NCI-H2196 treated with DMSO at 0.1 percent for 48 hours (cell line): ENCODE data around the gene XIRP1.
"Not testable (repeated sequence)": the region's sequence is repeated elsewhere in the genome, so short reads cannot be mapped to it uniquely, and the experiment has no call there.

Experiments used
- DNase-seq: peaks from one replicate; lab custom pipeline; 2025; ENCODE audit not compliant: unreplicated experiment; lab: John Stamatoyannopoulos, UW

Gene XIRP1

DNA sequence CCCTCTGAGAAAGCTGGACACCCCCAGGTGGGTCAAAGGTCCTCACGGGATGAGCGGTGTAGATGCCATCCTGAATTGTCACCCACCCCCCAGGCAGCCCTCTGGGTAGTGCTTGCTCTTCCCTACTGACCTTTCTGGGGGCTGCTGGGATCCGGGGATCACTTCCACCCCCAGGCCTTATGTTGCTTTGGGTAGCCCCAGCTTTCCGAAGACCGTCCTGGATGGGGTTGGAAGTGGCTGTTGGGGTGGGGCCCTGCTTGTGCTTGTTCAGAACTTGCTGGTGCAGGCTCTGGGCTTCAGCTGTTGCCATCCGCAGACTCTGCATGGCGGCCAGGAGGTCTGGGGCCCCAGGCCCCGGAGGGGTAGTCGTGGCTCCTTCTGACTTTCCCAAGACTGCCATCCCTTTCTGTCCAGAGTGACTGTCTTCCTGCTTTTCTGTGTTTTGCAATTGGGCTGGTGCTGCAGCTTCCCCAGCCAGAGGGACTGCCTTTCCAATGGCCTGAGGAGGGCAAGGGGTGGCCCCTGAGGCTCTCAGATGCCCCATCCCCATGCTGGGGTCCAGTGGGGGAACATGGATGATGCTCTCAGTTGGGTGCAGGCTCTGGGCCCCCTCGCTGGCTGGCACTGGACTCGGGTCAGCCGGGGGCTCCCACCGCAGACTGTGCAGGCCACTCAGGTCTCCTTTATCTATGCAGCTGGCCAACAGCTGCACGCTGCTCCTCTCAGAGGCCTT lies 6.3 kb downstream of the XIRP1 start:
- no peak for DNase-seq

DNA sequence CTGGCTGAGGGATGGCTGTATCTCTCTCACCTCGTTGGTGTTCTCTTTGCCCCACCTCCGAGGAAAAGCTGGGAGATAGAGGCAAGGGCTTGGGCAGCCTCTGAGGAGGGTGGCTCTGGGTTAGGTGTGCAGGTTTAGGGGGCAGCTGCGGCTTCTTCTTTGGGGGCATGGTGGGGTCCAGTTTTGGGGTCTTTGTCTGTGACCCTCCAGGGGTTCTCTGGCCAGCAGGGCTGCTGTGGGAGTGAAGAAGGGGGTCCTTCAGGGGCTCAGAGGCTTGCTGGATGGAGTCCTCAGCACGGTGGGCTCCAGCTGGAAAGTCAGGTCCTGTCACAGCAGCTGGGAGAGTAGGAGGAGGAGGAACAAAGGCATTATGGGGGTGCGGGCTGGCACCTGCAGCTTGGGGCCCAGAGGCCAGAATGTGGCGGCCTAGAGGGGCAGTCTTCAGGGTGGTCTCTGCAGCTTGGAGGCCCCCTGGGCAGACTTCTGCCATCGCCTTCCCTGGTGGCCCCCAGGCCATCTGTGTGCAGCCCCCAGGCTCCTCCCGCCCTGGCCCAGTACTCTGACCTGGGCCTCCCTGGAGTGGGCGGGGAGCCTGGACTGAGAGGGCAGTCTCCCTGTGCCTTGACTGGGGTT lies 7.0 kb downstream of the XIRP1 start:
- DNase-seq, result no peak

DNA sequence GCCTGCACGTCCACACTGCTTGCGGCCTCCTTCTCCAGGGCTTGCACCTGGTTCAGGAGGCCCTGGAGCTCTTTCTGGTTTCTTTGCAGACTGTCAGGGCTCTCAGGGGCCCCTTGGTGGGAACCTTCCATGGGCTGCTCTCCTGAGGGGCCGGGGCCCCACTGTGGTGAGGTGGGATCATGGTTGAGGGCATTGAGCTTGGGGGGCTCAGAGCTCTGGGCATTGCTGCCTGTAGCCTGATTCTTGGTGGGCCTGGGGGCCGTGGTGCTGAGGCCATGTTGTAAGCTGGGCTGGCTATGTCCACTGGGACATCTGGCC lies 7.5 kb downstream of the XIRP1 start:
- no peak for DNase-seq

DNA sequence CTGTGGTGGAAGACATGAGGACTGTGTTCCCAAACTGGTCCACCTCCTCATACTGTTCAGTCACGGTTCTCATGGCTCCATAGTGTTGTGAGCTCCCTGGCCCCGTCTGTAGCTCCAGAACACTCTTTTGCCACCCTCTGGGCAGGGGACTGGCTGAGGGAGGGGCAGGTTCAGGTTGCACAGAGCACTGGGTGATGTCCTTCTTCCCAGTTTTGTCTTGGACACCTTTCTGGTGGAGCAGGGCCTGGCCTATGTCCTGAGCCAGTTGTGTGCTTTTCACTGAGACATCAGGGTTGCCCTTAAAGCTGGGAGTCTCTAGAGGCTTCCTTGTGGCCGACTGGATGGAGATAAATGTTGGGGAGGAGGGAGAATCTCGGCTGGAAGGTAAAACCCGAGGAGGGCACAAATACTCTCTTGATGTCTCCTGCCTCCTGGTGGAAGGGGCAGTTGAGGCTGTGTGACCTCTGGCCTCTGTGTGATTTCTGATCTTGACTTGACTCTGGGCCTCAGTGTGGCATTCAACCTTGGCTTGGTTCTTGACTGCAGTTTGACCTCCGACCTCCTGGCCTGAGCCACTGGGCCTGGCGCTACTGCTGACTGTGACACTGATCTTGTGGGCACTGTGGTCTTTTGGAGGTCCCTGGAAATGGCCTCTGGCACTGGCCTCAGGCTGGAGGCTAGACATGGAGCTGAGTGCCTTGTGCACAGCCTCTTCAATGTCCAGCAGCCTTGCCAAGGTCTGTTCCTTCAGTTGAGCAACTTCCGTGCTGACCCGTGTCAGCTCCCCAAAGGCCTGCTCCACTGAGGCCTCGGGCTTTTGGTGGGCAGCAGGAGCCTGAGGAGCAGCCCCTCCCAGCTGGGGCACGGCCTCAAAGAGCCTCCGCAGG lies 8.1 kb downstream of the XIRP1 start:
- DNase-seq, result no peak

DNA sequence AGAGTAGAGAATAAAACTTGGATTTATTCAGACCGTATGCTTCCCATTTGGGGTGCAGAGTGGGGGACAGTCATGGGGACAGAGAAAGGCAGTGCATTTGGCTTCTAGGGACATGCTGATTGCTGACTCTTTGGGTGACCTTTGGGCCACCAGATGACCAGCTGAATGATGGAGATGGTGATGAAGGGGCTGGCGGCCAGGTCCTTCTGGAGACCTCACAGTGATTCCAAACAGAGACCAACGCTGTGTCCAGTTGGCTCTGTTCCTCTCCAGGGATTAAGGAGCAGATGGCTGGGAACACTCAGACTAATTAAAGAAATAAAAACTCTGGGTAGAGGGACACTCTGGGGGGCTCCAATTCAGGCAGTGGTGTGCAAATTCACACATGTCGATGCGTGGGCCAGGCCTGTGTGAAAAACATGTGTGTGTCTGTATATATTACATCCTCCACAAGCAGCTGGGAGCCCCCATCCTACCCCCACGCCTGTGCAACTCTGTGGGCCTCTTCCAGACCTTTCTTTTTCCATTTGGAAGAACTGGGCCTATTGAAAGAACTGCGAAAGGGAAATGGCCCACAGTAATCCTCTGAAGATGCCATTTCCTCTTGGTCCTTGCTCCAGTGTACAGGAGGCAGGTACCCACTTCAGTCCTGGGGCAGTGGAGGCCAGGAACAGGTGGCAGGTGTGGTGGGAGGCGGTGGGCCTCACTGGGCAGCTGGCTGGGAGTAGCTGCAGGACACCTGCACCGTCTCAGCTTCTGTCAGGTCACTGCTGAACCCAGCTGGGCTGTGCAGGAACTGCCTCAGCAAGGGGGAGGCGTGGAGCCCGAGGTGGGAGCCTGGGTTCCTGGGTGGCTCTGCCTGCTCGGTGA lies 8.9 kb downstream of the XIRP1 start:
- DNase-seq, result no peak

DNA sequence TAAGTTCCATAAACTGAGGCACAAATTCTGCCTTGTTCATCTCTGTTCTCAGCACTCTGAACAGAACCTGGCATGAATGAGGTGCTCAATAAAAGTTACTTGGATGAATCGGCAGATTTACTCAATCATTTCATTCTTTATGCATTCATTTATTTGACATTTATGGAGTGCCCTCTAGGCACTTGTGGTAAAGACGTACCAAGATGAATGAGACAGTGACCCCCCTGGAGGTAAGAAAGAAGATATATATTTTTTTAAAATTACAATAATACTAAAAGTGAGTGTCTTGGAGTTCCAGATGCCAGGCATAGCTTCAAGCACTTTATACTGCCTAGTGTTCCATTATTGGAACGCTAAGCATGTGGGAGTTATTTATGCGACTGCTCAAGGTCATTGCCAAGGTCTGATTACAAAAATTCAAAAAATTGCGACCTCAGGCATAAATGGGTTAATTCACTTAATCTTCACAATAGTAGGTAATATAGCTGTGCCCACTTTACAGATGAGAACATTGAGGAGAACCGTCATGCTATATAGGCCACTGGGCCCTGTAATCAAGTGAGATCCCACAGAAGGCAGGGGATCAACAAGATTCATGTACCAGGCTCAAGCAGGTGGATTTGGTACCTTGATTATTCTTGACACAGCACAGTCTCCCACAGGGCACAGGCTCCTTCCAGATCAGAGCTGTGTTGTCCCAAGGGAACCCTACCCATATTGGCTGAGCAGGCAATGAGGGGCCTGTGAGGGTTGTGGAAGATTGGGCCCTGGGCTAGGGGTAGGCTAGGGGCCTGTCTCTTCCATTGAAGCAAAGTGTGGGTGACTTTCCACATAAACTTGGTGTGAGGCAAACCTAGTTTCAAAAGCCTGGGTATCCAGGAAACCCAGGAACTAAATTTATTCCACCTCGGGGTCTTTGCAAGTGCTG lies 10.7 kb downstream of the XIRP1 start:
- DNase-seq, result no peak

DNA sequence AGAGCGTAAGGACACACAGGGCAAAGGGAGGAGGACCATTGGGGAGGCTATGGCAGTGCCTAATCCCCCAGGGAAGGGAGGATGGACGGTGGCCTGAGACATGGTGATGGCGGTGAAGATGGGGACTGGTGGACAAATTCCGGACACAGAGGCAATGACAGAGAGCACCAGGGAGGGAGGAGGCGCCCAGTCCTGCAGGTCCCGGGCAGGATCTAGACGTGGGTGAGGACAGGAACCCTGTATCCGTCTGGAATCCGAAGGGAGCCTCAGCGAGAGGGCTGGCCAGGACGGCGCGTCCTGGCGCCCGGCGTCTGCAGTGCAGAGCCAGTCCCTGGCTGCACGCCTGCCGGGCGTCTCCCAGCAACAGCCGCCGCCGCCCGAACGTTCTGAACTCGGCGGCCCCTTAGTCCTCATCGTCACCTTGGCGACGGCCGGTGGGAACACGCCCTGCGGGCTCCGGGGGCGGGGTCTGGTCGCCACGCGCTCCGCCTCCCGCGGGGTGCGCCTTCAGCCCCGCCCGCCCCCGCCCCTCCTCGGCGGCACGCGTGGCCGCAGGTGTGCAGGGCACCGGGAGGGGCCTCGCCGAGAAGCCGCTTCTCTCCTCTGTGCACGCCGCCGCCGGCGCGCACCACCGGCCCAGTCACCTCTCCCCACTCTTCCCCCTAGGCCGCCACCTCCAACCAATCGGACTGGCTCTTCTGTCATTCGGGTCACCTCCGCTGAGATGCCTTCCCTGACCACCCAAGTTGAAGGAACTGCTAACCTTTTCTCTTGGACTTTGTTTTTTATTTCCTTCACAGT lies 11.6 kb downstream of the XIRP1 start:
- peak; percentile 67 for DNase-seq

DNA sequence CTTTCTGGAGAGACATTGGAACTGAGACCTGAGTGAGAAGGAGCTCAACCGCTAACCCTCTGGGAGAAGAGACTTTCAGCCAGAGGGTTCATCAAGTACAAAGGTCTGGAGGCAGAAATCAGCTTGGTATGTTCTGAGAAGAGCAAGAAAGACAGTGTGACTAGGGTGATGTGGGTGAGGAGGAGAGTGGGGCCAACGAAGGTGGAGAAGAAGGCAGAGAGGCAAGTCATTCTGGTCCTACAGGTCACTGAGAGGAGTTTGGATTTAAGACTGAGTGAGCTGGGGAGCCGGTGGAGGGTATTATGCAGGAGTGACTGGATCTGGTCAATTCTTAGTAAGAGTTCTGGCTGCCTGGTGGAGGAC lies 12.2 kb downstream of the XIRP1 start:
- no peak for DNase-seq

DNA sequence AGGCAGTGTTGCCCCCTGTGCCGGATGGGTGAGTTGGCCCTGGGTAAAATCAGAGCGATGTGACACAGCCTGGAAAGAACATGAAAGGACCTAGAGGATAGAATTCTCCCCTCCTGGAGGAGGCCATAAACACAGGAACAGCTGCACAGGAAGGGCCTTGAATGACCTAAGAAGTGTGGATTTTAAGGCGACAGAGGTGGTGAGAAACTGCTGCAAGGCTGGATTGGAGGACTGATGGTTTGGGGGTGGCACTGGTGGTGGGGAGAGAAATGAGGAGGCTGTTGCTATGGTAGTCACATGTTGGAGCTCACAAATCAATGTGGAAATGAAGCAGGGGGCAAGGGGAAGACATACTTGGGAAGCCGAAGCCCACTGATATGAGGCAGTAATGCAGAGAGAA lies 13.8 kb downstream of the XIRP1 start:
- no peak for DNase-seq

DNA sequence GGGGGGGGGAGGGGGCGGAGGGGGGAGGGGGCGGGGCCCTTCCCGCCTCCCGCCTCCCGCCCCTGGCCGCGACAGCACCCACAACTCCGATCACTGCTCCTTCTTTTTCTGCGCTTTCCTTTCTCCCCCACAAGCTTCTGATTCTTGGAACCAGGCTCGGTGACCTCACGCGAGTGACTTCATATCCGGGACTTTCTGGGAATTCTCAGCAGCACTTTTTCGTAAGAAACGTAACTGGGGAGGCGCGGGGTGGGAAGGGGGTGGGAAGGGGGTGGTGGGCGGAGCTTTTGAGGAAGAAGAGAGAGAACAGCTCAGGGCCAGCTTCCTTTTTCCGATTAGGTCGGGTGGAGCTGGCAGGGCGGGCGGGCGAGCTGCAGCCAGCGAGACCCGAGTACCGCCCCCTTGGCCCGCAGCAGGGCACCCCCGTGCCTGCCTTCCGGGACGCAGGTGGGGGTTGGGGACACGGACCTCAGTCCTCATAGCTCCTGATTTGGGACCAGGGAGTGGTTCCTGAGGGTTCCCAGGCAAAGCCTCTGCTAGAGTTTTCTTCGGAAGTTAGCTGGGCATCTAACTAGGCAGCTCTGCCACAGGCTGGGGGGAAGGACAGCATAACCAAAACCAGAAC lies 14.6 kb downstream of the XIRP1 start:
- DNase-seq, result peak; percentile 34

DNA sequence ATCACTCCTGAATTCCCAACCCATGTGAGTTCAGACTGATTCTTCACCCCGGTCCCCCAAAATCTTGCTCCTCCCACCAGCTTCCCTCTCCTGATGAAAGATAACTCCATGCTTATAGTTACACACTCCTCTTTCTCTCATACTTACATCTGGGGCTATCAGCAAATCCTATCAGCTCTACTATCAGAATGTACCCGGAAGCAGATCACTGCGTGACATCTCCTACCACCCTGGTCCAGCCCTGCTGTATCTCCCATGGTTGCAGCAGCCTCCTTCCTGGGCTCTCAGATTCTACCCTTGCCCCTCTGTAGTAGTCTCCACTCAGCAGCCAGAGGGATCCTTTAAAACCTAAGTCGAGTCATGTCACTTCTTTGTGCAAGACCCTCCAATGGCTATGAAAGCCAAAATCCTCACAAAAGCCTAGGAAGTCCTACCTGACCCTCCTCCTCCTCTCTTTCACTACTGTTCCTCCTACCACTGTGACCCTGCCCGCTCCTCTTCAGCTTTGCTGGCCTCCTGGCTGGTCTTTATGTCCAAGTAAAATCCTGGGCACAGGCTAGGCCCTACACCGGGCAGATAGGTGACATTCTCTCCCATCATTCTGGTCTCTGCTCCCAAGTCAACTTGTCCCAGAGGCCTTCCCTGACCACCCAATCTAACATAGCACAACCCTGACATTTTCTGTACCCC lies 16.2 kb downstream of the XIRP1 start:
- DNase-seq, result no peak

DNA sequence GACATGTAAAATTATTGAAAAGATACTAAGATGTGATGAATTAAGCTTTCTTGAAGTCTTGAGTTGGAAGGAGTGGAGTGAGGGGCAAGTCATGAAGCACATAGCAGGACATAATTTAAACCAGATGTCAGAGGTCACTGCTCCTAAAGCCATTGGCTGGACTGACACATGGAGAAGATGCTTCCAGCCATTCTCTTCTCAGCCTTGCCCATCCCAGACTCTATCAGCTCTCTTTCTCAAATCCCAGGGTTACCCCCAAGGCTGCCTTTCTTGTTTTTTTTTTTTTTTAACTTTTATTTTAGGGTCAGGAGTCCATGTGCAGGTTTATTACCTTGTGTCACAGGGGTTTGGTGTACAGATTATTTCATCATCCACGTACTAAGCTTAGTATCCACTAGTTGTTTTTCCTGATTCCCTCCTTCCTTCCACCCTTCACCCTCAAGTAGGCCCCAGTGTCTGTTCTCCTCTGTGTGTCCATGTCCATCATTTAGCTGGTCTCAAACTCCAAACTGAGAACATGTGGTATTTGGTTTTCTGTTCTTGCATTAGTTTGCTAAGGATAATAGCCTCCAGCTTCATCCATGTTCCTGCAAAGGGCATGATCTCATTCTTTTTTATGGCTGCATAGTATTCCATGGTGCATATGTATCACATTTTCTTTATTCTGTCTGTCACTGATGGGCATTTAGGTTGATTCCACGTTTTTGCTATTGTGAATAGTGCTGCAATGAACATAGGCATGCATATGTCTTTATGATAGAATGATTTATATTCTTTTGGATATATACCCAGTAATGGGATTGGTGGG lies 18.9 kb downstream of the XIRP1 start:
- DNase-seq, result no peak

DNA sequence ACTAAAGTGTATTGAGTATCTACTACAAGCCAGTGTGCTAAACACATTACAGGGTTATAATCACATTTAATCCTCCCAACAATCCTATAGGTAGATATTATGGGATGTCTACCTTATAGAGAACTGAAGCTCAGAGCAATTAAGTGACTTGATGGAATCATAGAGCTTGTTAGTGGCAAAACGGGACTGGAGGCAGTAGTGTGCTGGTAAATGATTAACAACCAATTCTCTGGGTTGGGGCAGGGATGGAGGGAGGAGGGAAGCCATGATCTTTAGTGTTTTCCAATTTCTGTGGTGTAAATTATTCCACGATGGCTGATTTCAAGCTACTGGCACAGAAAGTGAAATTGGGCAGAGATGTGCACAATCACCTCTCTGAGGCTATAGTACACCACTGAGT lies 20.5 kb downstream of the XIRP1 start:
- DNase-seq, result no peak

DNA sequence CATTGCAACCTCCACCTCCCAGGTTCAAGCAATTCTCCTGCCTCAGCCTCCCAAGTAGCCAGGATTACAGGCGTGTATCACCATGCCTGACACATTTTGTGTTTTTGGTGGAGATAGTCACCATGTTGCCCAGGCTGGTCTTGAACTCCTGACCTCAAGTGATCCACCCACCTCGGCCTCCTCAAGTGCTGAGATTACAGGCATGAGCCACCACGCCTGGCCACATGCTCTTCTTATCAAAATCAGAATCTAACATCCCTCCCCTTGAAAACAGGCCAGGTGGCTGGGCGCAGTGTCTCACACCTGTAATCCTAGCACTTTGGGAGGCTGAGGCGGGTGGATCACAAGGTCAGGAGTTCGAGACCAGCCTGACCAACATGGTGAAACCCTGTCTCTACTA lies 21.5 kb downstream of the XIRP1 start:
- not testable (repeated sequence) for DNase-seq

DNA sequence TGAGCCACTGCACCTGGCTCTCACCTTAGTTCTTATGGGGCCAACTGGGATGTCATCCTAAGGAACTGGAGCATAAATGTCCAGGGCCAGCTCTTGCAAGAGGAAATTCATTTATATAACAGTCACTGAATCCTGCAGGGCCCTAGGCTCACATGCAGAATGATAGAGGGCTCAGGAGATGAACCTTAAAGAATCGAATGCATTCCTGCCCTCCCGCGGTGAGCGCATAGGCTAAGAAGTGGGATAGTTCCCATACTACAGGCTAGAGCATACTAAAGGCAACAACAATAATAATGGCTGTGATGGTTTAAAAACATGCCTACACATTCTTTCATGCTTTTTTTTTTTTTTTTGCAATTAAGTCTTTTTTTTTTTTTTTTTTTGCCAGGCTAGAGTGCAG lies 21.9 kb downstream of the XIRP1 start:
- DNase-seq, result no peak

DNA sequence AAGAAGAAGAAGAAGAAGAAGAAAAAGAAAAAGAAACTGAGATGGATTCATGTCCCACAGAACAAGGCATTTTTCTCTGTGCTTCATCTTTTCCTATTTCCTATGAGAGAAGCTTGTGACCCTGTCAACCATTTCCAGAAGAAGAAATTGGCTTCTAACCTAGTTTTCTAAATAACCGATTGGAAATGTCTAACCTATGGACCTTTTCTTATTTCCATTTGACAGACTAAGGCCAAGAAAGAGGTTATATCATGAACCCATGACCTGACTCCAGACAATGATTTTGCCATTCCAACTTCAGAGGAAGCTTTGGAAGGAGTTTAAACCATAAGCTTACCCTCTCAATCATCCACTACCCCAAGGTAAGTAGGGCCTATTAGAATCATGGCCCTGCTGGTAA lies 22.7 kb downstream of the XIRP1 start:
- no peak for DNase-seq

DNA sequence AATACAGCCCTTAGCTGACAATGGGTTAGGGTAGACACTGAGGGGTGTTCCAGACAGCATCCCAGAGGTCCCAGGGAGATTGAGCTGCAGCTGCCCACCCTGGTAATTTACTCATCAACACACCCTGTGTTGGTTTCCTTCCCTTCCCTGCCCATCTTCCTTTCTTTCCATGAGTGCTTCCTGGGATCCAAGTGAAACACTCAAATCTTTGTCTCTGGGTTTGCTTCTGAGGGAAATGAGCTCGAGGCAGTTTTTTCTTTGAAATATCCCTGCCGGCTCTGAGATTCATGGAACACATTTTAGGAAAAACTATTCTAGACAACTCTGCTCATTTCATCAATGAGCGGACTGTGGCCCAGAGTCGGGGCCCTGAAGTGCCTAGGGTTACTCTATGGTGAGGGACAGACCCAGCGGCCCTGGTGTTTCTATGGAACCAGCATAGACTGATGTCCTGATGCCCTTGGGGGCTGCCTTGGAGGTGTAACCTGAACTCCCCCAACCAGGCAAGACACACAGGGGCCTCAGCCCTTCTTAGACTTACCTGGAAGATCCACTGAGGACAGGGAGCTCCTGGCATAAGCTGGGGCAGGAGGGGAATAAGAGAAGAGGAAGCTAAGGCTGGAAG lies 24.1 kb downstream of the XIRP1 start:
- no peak for DNase-seq
